GM18907 (cell line): ENCODE measurements around the gene TBC1D8.
A peak's percentile ranks its signal among the peaks of the same experiment; 100 is the strongest.

Experiments used
- ATAC-seq: cut with Tn5 transposase; IDR thresholded peaks from one replicate; pipeline ENCODE4 v1.9.1; 2021; ENCODE audit warnings: mild to moderate bottlenecking, moderate library complexity; ENCODE audit not compliant: unreplicated experiment

TBC1D8 gene

DNA sequence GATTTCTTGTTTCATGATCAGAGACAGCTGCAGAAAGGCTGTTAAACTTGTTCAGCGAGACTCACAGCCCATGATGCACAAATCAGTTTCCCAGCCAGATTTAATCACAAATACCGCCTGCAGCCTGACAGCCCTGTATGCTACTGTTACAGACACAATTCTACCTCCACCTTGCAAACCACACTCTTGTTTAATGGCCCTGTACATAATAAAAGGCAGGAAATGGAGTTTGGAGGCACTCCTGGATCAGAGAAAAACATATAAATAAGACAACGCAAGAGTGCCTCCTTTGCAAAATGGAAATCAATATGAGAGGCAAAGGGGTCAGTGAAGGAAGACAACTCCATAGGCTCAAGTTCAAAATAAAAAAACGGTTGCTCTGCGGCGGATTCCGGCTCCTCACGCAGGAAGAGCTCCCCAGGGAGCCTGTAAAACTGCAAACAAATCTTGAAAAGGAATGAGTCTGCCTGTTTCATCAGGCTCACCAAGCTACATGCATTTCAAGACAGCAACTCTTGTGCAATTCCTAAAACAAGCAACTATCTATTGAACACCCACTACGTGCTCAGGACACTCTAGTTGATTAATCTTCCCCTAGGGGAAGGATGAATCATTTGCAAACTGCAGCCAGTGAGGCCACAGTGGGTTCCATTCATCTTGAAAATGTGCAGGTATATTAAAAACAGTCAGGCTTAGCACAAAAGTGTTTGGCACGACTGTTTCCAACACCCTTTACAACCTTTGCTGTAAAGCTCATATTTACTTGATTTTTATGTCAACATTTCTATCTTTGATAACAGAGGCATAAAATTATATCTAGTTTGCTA, 37.5 kb downstream of the TBC1D8 start:
- ATAC-seq, result no peak

DNA sequence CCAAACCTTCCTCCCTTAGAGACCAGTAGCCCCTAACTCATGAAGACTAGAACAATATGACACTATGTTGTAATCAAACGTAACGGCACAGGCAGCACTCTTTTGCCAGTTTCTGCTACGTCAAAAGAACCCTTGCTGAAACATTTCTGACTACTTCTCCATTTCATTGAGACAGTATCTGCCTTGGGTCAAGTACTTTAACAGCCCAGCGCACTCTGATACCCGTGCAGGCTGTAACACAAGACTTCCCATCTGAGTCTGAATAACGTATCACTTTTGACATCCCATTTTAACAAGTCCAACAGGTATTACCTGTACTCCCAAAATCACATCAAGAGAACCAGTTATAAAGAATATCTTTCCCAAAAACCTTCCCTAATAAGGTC, 38.4 kb downstream of the TBC1D8 start:
- no peak for ATAC-seq

DNA sequence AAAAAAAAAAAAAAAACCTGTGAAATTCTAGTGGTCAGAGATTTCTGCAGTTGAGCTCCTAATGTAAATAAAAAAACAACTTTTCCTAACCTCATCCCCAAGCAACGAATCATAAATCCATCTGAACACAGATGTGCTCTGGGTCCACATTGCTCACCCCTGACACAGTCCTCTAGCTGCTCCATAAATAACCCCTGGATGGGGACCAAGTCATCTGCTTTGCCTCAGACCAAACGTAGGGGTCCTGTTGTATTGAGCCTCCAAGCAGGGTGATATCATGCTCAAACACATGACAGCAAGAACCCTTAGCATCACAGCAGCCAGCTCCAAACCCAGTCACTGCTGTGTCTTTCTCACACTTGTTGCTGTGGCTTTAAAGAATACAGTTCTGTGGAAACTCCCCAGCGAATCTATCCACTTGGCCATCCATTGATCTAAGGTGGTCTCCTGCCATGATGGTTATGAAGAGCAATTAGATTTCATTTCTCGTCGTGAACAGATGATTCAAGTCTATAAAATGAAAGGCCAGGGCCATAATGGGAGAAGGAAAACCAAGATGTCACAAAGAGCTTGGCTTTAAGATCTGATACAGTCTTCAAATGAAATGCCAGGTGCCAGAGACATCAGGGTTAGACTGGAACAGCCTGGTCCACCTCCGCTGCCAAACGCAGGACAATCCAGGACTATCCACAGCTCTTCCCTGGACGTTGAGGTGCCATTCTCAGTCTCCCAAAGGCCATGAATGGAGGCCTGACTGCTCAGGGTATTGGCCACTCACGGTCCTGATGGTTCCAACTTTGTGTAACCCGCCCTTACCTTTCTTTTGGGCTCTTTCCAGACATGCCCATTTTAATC, 39.0 kb downstream of the TBC1D8 start:
- ATAC-seq, result no peak

DNA sequence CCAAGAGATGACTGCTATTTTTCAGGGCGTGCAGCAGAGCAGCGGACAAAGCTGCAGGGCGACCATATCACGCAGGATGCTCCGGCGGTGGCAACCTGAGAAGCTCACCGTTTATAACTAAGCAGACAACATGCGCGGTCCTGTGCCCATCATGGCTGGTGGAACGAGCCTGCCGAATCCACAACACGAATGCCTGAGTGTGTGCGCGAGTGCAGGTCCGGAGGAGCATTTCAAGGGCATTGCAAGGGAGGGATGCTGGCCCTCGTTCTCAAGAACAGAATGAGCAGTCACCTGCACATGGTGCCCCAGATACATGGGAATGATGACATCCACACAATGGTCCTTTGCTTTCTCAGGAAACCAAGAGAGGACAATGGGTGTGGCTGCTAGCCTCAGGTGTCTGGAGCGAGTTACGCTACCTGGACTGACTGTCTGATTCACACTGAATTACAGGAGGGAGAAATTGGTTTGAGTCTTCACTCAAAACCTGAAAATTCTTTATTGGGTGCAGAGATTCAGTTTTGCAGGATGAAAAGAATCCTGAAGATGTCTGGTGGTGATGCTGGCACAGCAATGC, 39.8 kb downstream of the TBC1D8 start:
- no peak for ATAC-seq

DNA sequence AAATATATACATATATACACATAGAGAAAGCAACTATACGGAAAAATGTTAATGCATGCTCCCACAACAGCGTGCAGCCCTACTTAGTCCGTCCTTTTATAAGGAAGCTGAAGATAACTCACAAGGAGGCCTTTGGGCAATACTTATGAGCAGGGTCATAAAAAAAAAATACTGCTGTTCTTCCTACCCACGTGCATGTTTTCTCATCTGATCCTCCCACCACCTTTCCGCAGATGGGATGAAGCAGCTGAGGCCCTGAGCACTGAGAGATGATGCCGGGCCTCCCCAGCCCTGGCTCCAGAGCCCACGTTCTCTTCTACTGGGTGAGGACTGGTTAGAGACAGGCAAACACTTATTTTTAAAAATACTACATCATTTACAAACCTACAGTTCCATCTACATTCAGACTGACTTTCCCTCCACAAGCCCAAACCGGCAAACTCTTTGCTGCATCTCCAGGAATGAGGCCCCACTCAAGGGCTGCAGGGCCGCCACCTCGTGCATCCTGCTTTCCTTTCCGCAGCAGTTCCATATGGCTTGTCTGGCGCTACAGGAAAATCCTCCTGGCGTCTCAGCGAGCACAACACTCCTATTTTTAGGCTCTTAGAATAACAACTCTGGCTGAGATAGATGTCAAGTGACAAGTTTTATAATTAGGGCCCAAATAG, 41.6 kb downstream of the TBC1D8 start:
- ATAC-seq, result no peak

DNA sequence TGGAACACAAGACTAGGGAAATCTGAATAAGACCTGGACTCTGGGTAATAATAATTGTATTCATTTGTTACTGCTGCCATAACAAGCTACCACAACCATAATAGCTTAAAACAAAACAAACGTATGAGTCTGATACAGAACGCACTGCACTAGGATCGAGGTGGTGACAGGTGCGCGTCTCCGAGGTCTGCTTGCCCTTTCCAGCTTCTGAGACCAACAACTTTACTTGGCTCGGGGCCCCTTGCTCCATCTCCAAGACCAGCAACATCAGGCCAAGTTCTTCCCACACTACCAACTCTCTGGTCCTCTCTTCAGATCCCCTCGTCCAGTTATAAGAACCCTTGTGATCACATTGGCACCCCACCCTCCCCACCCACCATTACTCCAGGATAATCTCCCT, 42.8 kb downstream of the TBC1D8 start:
- no peak for ATAC-seq

DNA sequence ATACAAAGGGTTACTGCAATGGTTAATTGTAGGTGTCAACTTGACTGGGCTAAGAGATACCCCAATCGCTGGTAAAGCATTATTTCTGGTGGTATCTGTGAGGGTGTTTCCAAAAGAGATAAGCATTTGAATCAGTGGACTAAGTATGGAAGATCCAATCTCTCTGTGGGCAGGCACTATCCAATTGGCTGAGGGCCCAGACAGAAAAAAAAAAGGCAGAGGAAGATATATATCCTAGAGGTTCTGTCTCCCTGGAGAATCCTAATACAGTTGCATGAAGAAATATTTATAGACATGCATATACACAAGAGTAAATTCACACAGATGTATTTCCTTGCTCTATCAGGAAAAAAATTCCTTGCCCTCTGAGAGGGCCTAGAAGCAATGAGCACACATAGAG, 43.9 kb downstream of the TBC1D8 start:
- ATAC-seq, result no peak

DNA sequence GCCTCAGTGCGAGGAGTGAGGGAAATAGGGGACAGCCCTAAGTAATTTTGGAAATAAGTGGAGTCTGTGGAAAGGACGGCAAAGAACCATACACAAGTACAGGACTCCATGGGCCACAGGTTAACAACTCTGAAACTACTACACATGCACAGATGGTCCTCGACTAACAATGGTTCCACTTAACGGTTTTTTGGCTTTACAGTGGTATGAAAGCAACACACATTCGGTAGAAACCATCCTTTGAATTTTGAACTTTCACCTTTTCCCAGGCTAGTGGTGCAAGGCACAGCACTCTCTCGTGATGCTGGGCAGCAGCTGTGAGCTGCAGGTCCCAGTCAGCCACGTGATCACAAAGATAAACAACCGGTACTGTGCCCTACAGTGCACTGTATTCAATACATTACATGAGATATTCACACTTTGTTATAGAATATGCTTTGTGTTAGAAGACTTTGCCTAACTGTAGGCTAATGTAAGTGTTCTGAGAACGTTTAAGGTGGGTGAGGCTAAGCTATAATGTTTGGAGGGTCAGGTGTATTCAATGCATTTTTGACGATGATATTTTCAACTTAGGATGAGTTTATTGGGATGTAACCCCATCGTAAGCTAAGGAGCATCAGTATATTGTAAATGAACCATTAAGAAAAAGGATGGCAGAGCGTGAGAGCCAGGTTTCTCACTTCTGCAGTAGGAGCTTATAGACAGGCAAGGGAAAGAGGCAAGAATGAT, 44.6 kb downstream of the TBC1D8 start:
- ATAC-seq, result no peak

DNA sequence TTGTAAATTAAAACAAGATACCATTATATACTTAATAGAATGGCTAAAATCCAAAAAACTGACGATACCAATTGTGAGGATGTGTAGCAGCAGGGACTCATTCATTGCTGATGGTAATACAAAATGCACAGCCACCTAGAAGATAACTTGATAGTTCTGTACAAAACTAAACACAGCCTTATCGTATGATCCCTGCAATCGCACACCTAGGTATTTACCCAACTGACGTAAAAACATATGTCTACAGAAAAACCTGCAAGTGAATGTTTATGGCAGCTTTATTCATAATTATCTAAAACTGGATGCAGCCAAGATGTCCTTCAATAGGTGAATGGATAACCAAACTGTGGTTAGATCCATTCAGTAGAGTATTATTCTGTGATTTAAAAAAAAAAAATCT, 45.5 kb downstream of the TBC1D8 start:
- ATAC-seq, result no peak

DNA sequence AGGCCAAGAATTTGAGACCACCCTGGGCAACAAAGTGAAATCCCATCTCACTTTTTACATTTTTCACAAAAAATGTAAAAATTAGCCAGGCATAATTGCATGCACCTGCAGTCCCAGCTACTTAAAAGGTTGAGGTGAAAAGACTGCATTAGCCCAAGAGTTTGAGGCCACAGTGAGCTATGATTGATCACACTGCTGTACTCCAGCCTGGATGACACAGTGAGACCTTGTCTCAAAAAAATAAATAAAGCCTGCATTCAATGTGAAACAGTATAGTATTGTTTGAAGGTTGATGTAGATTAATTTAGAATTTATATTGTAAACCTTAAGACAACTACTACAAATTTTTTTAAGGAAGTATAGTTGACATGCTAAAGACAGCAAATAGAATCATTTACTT, 53.5 kb downstream of the TBC1D8 start:
- no peak for ATAC-seq

DNA sequence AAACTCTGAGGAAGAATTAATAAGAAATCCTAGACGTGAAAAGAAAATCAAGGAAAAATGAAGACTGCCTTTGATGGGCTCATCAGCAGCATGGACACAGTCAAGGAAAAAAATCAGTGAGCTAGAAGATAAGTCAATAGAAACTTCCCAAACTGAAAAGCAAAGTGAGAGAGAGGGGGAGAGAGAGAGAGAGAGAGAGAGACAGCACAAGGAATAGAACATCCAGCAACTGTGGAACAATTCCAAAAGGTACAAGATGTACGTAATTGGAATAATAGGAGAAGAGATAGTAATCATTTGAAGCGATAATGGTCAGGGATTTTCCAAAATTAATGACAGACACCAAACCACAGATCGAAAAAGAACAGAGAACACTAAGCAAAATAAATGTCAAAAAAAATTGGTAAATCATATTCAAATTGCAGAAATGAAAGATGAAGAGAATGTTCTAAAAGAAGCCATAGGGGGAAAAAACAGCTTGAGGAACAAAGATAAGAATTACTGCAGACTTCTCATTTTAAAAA, 54.5 kb downstream of the TBC1D8 start:
- ATAC-seq, result no peak

DNA sequence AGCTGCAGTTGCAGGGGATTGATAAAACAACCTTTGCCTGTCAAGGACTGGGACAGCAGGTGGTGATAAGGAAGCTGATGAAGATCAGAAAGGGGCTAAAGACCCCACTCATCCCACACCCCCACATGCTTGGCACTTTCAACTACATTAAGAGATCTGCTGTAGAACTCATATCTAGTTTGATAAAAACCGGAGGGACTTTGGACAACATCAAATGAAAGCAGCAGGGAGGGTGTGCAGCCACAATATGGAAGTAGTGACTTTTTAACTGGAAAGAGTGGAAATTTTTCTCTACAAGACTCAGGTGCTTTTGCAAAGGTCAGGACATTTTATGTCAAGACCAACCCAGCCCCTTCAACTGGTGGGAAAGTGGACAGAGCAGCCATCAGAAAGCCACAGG, 56.8 kb downstream of the TBC1D8 start:
- no peak for ATAC-seq

DNA sequence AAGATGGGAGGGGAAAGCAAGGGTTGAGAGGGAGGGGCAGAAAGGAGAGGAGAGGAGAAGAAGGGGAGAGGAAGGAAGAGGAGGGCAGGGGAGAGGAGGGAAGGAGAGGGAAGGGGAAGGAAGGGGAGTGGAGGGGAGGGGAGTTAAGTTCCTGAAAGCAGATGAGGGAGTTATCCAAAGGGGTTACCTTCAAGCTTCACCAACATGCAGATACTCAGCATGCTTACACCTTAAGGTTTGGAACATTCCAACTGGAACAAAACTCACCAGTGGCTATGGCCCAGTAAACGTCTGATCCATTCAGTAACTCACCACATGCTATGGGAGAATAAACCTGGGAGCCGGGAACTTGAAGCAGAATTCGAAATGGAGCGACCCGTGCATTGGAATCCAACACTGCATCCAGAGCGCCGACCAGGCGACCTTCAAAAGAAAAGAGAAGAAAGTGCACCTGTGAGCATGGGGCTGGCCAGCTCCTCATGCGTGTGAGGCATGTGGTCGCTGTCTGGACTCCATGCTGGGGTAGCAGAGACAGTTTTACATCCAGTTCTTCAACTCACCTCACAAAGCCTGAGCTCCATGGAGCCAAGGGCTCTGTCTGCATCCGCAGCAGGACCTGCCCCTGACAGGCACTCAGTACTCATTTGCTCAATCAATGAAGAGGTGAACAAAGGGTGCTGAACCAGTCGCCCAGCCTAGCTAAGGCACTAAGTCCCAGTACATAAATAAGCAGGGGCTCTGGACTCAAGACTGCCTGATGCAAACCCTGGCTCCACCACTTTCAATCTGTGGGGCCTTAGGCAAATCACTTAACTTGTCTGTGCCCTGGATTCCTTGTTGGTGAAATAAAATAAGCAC, 61.0 kb downstream of the TBC1D8 start:
- ATAC-seq, result no peak

DNA sequence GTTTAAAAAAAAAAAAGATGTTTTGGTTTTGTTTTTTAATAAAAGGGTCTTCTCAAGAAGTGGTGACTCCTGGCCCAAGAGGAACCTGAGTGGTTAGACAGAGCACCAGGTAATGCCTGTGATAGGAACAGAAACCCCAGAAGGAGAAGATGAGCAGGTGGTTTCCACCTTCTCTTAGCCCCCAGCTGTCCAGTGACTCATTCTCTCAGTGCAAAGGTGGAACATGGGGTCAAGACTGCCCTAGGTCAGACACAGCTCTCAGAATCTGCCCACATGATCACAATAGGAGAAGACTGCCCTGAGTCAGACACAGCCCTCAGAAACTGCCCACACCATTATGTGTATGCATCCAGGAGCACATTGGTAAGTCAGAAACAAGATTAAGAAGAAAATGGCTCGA, 61.8 kb downstream of the TBC1D8 start:
- ATAC-seq, result peak; percentile 97

DNA sequence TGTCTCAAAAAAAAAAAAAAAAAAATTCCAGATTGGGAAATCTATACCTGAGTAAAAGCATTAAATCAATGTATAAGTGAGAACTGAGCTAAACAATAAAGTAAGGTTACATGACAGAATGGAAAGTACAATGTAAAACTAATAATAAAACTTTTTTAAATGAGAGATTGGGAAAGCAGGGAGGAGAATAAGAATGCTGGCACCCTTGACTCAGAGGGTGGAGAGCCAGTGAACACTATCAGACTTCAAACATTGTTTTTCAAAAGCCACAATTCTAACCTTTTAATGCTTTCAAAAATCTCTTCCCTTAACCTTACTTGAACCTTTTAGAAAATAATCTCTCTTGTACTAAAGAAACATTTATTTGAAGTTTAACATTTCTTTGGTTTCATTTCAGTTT, 63.5 kb downstream of the TBC1D8 start:
- ATAC-seq, result no peak

DNA sequence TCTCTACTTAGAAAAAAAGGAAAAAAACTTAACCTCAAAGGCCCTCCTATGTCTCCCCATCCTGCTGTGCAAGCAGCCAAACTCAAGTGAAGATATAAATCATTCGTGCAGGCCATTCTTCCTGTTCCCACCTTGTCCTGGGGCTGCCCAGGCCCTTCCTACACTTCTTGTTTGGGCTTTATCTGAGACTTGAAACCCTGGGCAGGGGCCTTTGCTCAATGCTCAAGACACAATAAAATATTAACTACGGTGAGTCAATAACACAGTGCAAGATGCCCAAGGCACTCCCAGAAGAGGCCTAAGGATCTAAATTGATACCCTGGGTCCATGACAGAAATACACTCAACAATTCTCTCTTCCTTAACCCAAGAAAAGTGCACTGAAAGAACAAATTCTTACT, 67.6 kb downstream of the TBC1D8 start:
- no peak for ATAC-seq

DNA sequence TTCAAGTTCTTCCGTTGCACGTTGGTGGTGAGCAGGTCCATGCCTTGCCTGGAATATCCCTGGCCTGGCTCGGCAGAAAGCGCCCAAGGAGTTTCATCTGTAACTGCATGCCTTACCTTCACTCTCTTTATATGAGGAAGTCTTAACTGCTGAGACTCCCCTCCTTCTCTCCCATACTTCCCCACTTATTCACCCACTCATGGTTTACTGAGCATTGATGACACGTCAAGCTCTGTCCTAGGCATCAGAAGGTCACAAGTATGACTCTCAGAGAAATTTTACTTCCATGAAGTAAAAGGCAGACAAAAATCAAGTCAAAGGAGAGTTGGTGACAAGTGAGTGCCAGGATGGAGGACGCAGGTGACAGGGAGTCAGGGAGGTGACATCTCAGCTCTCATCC, 68.2 kb downstream of the TBC1D8 start:
- ATAC-seq, result no peak

DNA sequence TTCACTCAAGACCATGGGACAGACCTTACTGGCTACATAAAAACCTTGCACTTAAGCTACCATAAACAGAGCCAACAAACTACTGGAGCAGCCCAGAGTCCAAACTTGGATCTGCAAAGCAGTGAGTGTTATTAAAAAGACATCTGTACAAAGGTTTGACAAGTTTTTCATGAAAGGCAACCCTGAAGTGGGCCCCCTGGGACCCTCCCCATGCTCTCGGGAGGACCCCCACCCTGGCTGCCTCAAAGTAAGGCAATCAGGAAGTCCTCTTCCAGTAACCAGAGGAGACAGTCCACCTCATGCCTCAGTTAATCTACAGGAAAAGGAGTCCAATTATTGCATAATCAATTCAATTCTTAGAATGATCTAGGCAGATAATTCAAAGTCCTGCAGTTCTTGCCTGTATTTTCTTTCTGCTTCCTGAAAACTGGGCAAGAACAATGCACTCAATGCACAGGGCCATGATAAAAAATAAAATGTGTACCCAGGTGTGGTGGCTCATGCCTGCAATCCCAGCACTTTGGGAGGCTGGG, 69.7 kb downstream of the TBC1D8 start:
- ATAC-seq, result no peak
